GM19328 (cell line): ENCODE results near the gene AMBN.
"Not testable (repeated sequence)": the region's sequence is repeated elsewhere in the genome, so short reads cannot be mapped to it uniquely, and the experiment has no call there.

Experiments used
- ATAC-seq: cut with Tn5 transposase; IDR thresholded peaks from one replicate; pipeline ENCODE4 v1.9.1; 2021; ENCODE audit warnings: mild to moderate bottlenecking, moderate library complexity; ENCODE audit not compliant: unreplicated experiment

The AMBN gene

GRCh38 chr4:70607334-70607853, 15.3 kb downstream of the AMBN start:
- ATAC-seq = no peak

- ATAC-seq = no peak
These were observed 16.3 kb downstream of the AMBN start for GRCh38 chr4:70608324-70608723.

- ATAC-seq = peak; percentile 52
These were observed 21.5 kb downstream of the AMBN start for GRCh38 chr4:70613306-70614183.

GRCh38 chr4:70614184-70614555, 22.1 kb downstream of the AMBN start:
- ATAC-seq = no peak

- no peak for ATAC-seq
These were observed 27.2 kb downstream of the AMBN start for GRCh38 chr4:70619288-70619687.

GRCh38 chr4:70619778-70620177, 27.7 kb downstream of the AMBN start:
- no peak for ATAC-seq

GRCh38 chr4:70623323-70623722, 31.3 kb downstream of the AMBN start:
- no peak for ATAC-seq

GRCh38 chr4:70624226-70624793, 32.3 kb downstream of the AMBN start:
- ATAC-seq = no peak

GRCh38 chr4:70627620-70628019, 35.6 kb downstream of the AMBN start:
- no peak for ATAC-seq

- no peak for ATAC-seq
These were observed 36.4 kb downstream of the AMBN start, which contains the start of gene ENAM for GRCh38 chr4:70628444-70628843. Gene ENAM, plus strand, starts transcription at chr4:70628744. Its CDS starts 757 bp downstream, at chr4:70629501.

- no peak for ATAC-seq
These were observed 37.5 kb downstream of the AMBN start for GRCh38 chr4:70629469-70630090.

GRCh38 chr4:70630162-70630561, 38.1 kb downstream of the AMBN start:
- ATAC-seq = no peak

- no peak for ATAC-seq
These were observed 40.0 kb downstream of the AMBN start for GRCh38 chr4:70632028-70632427.

GRCh38 chr4:70634482-70634881, 42.4 kb downstream of the AMBN start:
- ATAC-seq = no peak

GRCh38 chr4:70637239-70637913, 45.3 kb downstream of the AMBN start:
- no peak for ATAC-seq

- no peak for ATAC-seq
These were observed 48.1 kb downstream of the AMBN start for GRCh38 chr4:70640192-70640591.

GRCh38 chr4:70650741-70651140, 58.7 kb downstream of the AMBN start:
- ATAC-seq = not testable (repeated sequence)

GRCh38 chr4:70651864-70652506, 59.9 kb downstream of the AMBN start:
- no peak for ATAC-seq

- ATAC-seq = no peak
These were observed 62.6 kb downstream of the AMBN start for GRCh38 chr4:70654605-70655011.
